Muscle layer of colon (tissue), 2 donors: ENCODE data around the gene WDR73.

ENCODE experiments used
- H3K27ac ChIP-seq: one replicate; pipeline ENCODE4 v1.7.0; 2013; ENCODE audit warnings: low read depth, mild to moderate bottlenecking, low read length, moderate library complexity
- H3K27me3 ChIP-seq, 2 donors: one replicate each; pipeline ENCODE4 v1.7.0; 2013; ENCODE audit warnings: low read length in 2 of 2, mild to moderate bottlenecking in 2 of 2; ENCODE audit not compliant: insufficient read depth in 2 of 2, control insufficient read depth in 1 of 2
- H3K36me3 ChIP-seq: one replicate; pipeline ENCODE4 v1.7.0; 2013; ENCODE audit warnings: mild to moderate bottlenecking, low read length; ENCODE audit not compliant: insufficient read depth
- H3K4me1 ChIP-seq: one replicate; pipeline ENCODE4 v1.7.0; 2013; ENCODE audit warnings: mild to moderate bottlenecking, low read length; ENCODE audit not compliant: insufficient read depth
- H3K4me3 ChIP-seq, 2 donors: one replicate each; pipeline ENCODE4 v1.7.0; 2013; ENCODE audit warnings: low read length in 2 of 2, low read depth in 1 of 2, mild to moderate bottlenecking in 1 of 2, moderate library complexity in 1 of 2
- H3K9ac ChIP-seq: one replicate; pipeline ENCODE4 v1.7.0; 2013; ENCODE audit warnings: low read length
- H3K9me3 ChIP-seq: one replicate; pipeline ENCODE4 v1.7.0; 2013; ENCODE audit warnings: mild to moderate bottlenecking, low read length
- donor health status: abdominal sarcoma.
- donor health status: Adenocarcinoma of cecum.

The WDR73 gene

GRCh38 chr15:84681831-84682230 is 27.7 kb upstream of the WDR73 start:
- Histone ChIP-seq H3K4me3 (no peak overlapping the region), H3K27ac (no peak overlapping the region), H3K36me3 (peaks cover 12% of the 10 kb centered on the region), H3K9ac (no peak overlapping the region), H3K27me3 (no peaks in the 10 kb centered on the region), H3K9me3 (no peaks in the 10 kb centered on the region), H3K4me1 (no peaks in the 10 kb centered on the region)

GRCh38 chr15:84671211-84671610 is 17.1 kb upstream of the WDR73 start:
- H3K27me3 ChIP-seq: no peaks in the 10 kb centered on the region
- no peak overlapping the region for H3K9ac ChIP-seq
- no peak overlapping the region for H3K27ac ChIP-seq
- H3K4me3 ChIP-seq: no peak overlapping the region
- H3K9me3 ChIP-seq: no peaks in the 10 kb centered on the region
- peaks cover 26% of the 10 kb centered on the region for H3K36me3 ChIP-seq
- no peaks in the 10 kb centered on the region for H3K4me1 ChIP-seq

- no peak overlapping the region for H3K9ac ChIP-seq
- H3K4me1 ChIP-seq: no peaks in the 10 kb centered on the region
- no peaks in the 10 kb centered on the region for H3K27me3 ChIP-seq
- H3K36me3 ChIP-seq: peaks cover 32% of the 10 kb centered on the region
- no peak overlapping the region for H3K4me3 ChIP-seq
- no peaks in the 10 kb centered on the region for H3K9me3 ChIP-seq
- no peak overlapping the region for H3K27ac ChIP-seq
These were observed 15.6 kb upstream of the WDR73 start for GRCh38 chr15:84669726-84670125.

GRCh38 chr15:84668221-84668982 is 14.3 kb upstream of the WDR73 start:
- Histone ChIP-seq H3K9ac (no peak overlapping the region), H3K27me3 (no peaks in the 10 kb centered on the region), H3K4me3 (no peak overlapping the region), H3K27ac (no peak overlapping the region), H3K36me3 (peaks cover 32% of the 10 kb centered on the region), H3K9me3 (no peaks in the 10 kb centered on the region), H3K4me1 (no peaks in the 10 kb centered on the region)

GRCh38 chr15:84666373-84666772 is 12.3 kb upstream of the WDR73 start:
- Histone ChIP-seq H3K9ac (no peak overlapping the region), H3K27me3 (no peaks in the 10 kb centered on the region), H3K4me1 (no peaks in the 10 kb centered on the region), H3K27ac (no peak overlapping the region), H3K36me3 (peaks cover 32% of the 10 kb centered on the region), H3K9me3 (no peaks in the 10 kb centered on the region), H3K4me3 (no peak overlapping the region)

DNA sequence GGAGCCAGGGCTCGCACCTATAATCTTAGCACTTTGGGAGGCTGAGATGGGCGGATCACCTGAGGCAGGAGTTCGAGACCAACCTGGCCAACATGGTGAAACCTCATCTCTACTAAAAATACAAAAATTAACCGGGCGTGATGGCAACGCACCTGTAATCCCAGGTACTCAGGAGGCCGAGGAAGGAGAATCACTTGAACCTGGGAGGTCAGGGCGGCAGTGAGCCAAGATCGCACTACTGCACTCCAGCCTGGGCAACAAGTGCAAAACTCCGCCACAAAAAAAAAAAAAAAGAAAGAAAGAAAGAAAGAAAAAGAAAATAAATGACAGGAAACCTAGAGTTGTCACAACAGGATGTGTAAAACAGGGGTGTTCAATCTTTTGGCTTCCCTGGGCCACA is 6.9 kb upstream of the WDR73 start:
- Histone ChIP-seq H3K27me3 (no peaks in the 10 kb centered on the region), H3K9me3 (no peaks in the 10 kb centered on the region), H3K27ac (no peak overlapping the region)

GRCh38 chr15:84659904-84660781 is 6.1 kb upstream of the WDR73 start:
- Histone ChIP-seq H3K9ac (no peak overlapping the region), H3K4me3 (no peak overlapping the region), H3K27me3 (no peaks in the 10 kb centered on the region), H3K9me3 (no peaks in the 10 kb centered on the region), H3K27ac (no peak overlapping the region), H3K36me3 (no peaks in the 10 kb centered on the region), H3K4me1 (peaks cover 12% of the 10 kb centered on the region)

More for the DNA sequence above, 6.9 kb upstream of the WDR73 start:
- Histone ChIP-seq H3K4me1 (peaks cover 10% of the 10 kb centered on the region), H3K9ac (no peak overlapping the region), H3K36me3 (peaks cover 7% of the 10 kb centered on the region), H3K4me3 (no peak overlapping the region)

DNA sequence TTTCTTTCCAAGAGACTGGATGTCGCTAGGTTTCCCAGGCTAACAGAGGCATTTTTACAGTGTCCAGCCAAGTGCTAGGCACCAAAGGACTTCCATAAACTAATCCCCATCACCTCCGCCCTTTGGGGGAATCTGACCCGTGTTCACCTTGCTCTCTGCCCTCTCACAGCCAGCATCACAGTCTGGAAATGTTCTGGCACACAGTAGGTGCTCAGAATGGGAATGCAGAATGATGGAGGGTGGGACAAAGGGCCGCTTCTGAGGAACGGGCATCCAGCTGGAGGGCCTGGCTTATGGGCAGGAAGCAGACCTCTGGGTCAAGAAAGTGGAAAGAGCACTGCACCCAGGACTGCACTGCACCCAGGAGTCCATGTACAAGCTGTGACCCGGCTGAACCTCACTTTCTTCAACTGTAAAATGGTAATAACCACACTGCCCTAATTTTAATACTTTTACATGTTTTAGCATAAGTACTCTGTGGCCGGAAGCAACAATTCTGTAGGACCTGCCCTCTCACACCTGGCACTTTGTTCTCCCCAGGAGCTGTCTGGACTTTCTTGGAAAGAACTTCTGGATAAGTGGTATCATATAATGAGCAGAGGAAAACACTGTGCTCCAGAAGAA is 4.8 kb upstream of the WDR73 start:
- H3K9me3 ChIP-seq: no peaks in the 10 kb centered on the region
- H3K27ac ChIP-seq: peak overlapping the region; percentile 75
- peak overlapping the region; percentile 41 for H3K9ac ChIP-seq
- no peaks in the 10 kb centered on the region for H3K27me3 ChIP-seq
- peak overlapping the region; percentile 67 to 70 for H3K4me3 ChIP-seq
- H3K4me1 ChIP-seq: peaks cover 17% of the 10 kb centered on the region
- H3K36me3 ChIP-seq: no peaks in the 10 kb centered on the region

- H3K27me3 ChIP-seq: no peaks in the 10 kb centered on the region
- H3K36me3 ChIP-seq: no peaks in the 10 kb centered on the region
- H3K9ac ChIP-seq: peak within 1 kb of the TSS; percentile 64
- H3K4me3 ChIP-seq: peak within 1 kb of the TSS; percentile 67 to 70
- peak within 1 kb of the TSS; percentile 75 for H3K27ac ChIP-seq
- H3K4me1 ChIP-seq: peaks cover 21% of the 10 kb centered on the region
- no peaks in the 10 kb centered on the region for H3K9me3 ChIP-seq
These were observed 4.2 kb upstream of the WDR73 start, which contains the start of gene NMB for GRCh38 chr15:84658080-84658787. Gene NMB, minus strand, starts transcription at chr15:84658199. Its CDS starts 47 bp downstream, at chr15:84658152.

DNA sequence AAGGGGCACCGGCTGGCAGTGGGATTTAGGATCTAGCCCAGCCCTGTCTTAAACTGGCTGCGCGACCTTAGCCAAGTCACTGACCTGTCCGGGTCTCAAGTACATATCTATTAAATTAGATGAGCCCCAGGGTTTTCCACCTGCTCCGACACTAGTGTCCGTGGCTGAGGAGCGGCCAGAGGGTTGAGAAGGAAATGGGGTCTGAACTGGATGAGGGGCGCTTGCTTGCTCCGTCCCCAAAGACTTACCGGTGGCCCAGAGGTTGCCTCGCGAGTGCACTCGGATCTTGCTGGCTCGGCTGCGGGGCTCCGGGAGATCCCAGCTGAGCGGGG is 3.6 kb upstream of the WDR73 start:
- Histone ChIP-seq H3K9me3 (no peaks in the 10 kb centered on the region), H3K27ac (peak overlapping the region; percentile 41), H3K4me1 (peaks cover 26% of the 10 kb centered on the region), H3K27me3 (no peaks in the 10 kb centered on the region), H3K36me3 (no peaks in the 10 kb centered on the region), H3K9ac (peak overlapping the region; percentile 64), H3K4me3 (peak overlapping the region; percentile 67 to 70)

- Histone ChIP-seq H3K27ac (no peak overlapping the region), H3K9ac (no peak overlapping the region)
These were observed 2.9 kb upstream of the WDR73 start for GRCh38 chr15:84656972-84657371.

More at GRCh38 chr15:84656972-84657371, 2.9 kb upstream of the WDR73 start:
- Histone ChIP-seq H3K27me3 (no peaks in the 10 kb centered on the region), H3K4me3 (peak overlapping the region in 1 of 2 donors; percentile 70), H3K36me3 (peaks cover under 1% of the 10 kb centered on the region), H3K9me3 (no peaks in the 10 kb centered on the region), H3K4me1 (peaks cover 33% of the 10 kb centered on the region)
